GM21737 (cell line): ENCODE measurements around the gene YEATS4.

Experiments used
- ATAC-seq: cut with Tn5 transposase; IDR thresholded peaks from one replicate; pipeline ENCODE4 v1.9.1; 2021; ENCODE audit warnings: mild to moderate bottlenecking, moderate library complexity; ENCODE audit not compliant: unreplicated experiment

The YEATS4 gene

DNA sequence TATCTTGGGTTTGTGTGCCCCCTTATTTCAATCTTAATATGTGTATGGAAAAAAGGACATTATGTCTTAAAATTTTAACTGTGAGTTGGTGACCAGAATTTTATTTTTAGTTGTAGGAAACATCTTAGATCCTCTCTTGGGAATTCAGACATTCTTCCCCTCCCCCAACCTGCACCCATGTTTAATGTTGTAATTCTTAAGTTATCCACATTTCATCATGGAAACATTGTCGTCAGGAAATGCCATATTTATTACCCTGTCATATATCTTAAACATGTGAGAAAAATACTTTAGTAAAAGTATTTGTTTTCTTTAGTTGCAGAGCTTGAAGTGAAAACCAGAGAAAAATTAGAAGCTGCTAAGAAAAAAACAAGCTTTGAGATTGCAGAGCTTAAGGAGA is 30.3 kb downstream of the YEATS4 start:
- ATAC-seq: no peak

DNA sequence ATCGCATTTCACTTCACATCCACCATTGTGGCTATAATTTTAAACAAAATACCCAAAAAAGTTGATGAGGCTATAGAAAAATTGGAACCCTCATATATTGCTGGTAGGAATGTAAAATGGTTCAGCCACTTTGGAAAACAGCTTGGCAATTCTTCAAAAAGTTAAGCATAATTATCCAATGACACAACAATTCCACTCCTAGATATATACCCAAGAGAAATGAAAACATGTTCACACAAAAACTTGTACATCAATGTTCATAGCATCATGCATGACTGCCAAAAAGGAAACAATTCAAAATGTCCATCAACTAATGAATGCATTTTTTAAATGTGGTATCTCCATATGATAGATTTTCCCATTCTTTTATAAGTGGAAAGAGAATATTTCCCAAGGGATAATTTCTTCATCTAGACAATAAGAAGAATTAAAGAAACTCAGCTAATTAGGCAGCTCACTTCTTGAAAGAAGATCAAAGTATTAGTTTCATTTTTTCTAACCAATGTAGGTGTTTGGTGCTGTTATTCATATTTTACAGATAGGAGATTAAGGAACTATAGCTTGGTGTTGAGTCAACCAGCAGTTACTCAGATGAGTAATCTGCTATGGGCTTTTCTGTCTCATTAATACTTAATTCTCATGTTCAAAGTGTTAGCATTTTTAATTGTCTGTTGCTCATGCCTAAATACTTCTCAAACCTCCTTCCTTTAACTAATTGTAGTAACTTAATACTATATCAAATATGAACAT is 32.8 kb downstream of the YEATS4 start:
- ATAC-seq: no peak

DNA sequence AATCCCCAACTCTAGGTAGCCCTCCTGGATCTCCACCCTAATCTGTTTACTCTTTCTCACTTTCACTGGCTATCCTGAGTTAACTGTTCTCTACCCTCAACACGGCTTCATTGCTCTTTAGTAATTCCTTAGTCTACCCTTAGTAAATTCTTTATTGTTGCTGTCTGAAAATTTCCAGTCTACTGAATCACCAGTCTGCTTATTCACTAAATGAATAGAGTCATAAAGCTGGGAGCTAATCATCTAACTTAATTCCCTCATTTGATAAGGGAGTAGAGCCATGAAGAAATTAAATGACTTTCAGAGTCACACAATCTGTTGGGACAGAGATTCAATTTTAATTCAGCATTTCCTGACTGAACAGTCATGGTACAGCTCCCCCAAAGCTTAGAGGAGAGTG is 36.5 kb downstream of the YEATS4 start:
- ATAC-seq: no peak

DNA sequence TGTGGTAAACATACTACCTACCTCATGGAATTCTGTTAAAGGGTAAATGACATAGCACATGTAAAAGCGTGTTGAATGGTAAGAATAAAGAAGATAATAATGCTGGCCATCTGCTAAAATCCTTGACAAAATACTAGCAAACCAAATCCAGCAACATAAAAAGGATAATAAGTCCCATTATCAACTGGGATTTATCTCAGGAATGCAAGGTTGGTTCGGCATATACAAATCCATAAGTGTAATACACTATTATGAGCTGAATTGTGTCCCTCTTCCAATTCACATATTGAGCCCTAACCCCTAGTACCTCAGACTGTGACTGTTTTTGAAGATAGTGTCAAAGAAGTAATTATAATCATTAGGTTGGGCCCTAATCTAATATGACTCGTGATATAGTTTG is 37.4 kb downstream of the YEATS4 start:
- ATAC-seq: no peak

DNA sequence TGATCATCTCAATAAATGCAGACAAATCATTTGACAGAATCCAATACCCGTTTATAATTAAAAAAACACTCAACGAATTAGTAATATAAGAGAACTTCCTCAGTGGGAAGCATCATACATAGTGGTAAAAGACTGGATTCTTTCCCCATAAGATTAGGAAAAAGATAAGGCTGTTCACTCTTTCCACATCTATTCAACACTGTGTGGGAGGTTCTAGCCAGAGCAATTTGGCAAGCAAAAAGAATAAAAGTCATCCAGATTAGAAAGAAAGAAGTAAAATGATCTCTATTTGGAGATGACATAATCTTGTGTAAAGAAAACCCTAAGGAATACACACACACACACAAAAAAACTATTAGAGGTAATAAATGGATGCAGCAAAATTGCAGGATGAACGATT is 38.4 kb downstream of the YEATS4 start:
- no peak for ATAC-seq

DNA sequence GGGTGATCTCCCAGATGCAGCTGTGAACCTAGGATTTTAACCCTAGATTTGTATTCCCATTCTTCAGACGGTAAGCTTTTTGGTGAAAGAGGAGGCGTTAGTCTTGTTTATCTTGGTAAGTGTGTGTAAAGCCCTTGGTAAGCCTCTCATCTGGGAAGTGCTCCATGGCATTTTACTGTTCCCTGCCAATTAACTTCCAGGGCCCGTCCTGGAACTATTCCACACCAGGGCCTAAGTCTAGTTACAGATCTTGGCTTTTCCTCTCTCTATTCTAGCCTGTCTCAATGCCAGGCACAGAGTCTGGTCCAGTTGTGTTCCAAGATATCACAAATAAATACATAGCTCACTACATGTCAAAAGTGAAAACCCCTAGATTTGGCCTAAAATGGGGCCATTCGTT is 42.4 kb downstream of the YEATS4 start:
- no peak for ATAC-seq

DNA sequence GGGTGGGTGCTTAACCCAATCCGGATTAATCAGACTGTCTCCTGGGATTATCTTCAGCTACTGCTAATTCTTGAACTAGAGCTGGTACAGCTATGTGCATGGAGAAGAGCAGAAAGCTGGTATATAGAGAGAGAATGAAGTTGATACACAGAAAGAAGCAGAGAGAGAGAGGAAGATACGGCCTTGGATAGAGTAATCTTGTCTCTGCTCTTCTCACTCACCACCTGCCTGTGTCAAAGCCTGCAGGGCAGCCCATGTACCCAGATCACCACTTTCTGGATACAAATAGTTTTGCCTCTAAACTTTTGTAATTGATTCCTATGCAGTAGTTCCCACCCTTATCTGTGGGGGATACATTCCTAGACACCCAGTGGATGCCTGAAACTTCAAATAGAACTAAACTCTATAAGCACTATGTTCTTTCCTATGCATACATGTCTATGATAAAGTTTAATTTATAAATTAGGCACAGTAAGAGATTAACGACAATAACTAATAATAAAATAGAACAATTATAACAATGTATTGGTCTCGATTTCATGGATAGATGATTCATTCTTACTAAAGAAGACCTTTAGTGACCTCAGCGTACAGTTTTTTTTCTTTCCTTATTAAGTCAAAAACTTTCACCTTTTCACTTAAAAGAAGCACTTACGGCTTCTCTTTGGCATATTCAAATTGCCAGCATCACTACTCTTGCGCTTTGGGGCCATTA is 45.5 kb downstream of the YEATS4 start:
- ATAC-seq: no peak

DNA sequence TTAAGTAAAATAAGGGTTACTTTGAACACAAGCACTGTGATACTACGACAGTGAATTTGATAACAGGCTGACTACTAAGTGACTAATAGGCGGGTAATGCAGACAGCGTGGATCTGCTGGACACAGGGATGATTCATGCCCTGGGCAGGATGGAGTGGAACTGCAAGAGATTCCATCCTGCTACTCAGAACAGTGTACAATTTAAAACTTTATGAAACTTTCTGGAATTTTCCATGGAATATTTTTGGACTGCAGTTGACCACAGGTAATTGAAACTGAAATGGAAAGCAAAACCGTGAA is 46.0 kb downstream of the YEATS4 start:
- ATAC-seq: no peak

DNA sequence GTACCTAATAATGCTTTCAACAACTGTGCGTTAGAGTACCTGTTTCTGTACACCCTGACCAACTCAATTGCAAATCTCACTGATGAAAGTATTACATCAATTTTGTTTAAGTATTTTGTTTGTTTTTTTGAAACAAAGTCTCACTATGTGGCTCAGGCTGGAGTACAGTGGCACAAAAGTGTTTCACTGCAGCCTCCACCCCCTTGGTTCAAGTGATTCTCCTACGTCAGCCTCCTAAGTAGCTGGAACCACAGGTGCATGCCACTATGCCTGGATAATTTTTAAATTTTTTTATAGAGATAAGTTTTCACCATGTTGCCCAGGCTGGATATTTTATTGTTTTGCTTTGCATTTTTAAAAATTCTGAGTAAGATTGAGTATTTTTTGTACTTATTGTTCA is 46.7 kb downstream of the YEATS4 start:
- no peak for ATAC-seq

DNA sequence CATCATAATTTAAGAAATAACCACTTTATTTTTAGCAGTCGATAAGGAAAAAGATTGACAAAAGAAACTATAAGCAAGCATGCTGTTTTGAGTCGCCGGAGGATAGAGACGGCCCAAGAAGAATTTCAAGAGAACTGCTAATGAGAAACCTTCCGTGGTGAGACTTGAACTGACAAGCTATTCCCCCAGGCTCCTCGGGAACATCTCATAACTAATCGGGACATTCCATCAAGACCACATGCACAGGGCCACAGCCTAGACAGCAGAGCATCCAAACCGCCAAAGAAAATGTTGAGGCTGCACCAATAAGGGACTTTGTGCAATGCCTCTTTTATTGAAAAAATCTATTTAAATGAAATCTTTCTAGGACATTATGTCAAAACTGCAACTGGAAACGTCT is 51.0 kb downstream of the YEATS4 start:
- ATAC-seq: no peak

DNA sequence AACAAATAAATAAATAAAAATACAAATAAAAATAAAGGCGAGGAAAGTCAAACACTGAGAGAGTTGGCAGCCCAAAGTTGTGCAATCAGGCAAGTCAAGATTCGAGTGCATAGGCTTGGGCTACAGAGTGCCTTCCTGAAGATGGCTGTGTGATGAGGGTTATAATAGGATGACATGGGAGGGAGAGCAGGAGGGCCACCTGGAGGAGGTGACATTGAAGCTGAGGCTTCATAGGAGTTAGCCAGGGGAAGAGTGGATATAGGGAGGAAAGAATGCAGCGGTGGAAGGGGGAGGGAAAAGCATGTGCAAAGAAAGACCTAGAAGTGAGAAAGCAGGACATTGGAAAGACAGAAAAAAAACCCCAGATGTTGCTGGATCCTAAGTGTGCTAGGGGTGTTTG is 53.1 kb downstream of the YEATS4 start:
- ATAC-seq: no peak

DNA sequence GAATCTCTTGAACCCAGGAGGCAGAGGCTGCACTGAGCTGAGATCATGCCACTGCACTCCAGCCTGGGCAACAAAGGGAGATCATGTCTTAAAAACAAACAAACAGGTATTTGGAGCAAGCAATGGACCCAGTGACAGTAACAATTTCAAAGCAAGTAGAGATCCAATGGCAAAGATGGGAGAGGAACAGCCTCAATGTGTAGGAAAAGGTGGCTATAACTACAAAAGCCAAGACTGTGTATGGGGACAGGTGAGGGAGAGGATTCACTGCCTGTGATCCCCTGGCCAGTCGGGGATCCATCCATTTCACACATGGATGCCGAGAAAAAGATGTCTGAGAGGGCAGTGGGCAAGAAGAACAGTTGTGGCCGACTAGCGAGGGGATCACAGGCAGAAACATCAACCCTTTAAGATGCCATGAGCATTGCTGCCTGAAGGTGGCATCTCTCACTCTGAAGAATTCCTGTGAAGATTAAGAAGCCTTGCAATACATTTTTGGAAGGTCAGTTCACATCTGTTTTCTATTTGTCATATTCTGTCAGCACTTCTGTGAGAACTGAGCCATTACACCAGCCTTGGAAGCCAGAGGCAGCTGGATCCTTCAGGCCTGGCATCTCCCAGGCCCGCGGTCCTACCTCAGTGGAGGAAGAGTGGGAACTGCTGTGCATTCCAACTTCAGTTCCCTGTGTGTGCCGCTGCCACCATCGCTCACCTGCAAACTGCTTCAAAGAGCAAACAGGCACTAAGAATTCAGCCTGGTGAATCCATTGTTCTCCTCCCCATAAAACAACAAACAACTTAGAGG is 56.1 kb downstream of the YEATS4 start:
- no peak for ATAC-seq

DNA sequence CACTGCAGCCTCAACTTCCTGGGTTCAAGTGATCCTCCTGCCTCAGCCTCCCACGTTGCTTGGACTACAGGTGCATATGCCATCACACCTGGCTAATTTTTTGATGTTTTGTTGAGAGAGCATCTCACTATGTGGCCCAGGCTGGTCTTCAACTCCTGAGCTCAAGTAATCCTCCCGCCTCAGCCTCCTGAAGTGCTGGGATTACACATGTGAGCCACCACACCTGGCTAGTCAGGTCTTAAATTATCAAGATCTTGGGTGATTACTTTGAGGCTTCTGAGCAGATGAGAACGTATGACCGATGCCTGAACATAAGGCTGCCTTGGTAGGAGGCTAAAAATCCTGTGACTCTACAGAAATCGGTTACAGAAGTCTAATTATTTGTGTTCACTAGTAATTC is 57.7 kb downstream of the YEATS4 start:
- no peak for ATAC-seq

DNA sequence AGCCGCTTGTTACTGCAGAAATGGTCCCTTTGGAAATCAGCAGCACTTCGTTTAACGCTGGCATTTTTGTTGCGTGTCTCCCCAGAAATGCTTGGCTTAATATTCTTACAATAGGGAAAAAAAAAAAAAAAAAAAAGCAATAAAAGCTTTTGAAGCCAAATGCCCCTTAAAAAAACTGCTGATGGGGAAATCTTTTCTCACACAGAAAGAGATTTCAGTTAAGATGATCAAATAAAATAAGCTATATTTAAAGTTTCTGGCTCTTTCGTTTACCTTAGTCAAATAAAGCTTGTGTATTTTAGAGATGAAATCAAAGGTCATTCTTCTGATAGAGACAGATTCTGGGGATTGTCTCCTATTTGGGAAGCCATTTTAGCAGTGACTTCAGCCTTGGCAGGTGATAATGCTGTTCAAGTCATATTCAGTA is 58.2 kb downstream of the YEATS4 start:
- no peak for ATAC-seq

DNA sequence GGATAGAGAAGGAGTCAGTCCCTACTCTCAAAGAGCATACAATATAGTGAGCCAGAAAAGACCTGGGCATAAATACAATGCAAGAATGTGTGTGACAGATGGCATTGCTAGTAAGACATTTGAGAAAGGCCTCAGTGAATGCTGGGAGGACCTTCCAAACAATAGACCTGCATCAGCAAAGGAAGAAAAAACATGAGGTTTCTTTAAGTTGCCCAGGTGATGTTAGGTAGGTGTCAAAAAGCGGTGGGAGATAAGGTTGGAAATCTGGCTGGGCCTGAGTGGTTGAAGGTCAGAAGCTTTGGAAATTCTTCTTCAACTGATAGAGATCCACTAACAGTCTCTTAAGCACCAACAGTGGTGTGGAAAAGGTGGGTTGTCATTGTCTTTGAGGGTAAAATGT is 60.2 kb downstream of the YEATS4 start:
- no peak for ATAC-seq

DNA sequence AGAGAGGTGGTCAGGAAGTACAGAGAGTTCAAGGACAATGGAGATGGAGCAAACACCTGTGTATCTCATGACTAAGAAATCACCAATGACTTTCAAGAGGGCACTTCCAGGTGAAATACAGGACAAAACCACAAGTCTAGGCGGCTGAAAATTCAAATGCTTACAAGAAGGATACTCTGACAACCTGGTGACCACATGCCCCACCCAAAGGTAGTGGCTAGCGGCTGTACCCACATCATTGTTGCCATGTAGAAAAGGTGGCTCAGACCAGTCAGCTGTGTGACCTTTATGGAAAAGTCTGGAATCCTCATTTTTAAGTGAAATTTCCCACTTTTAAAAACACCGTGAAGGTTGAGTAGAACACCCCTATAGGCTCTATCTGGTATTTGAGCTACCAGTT is 62.0 kb downstream of the YEATS4 start:
- no peak for ATAC-seq

DNA sequence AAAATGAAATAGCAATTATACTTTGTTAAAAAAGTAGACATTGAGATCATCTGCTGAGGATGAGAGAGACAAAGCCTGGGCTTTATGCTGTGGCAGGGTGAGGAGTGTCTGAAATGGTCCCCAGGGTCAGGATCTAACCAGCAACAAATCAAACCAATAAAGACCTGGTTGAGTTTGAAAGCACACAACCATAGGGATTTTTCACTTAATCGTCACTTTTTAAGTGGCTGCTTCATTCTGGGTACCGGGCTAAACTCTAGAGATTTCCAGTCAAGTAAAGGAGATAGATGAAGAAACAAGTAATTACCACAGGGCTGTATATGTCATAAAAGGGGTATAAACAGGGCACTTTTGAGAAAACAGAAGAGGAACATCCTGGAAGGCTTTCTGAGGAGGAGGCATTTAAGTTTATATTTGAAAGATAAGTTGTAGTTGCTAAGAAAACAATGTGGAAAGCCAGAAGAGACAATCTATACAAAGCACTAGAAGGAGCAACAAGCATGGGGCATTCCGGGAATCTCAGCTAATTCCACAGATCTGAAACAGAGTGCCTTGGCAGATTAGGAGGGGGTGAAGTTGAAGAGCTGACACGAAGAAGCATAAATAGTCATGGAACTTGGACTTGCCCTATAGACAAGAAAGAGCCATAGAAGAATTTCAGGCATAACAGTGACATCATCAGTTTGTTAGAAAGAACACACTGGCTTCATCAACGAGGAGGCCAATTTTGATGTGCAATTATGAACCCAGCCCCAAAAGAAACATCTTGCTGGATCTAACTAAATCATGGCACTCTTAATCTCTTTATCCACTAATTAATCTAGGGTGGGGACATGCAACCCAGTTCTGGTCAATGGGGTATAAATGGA is 63.7 kb downstream of the YEATS4 start:
- ATAC-seq: no peak

DNA sequence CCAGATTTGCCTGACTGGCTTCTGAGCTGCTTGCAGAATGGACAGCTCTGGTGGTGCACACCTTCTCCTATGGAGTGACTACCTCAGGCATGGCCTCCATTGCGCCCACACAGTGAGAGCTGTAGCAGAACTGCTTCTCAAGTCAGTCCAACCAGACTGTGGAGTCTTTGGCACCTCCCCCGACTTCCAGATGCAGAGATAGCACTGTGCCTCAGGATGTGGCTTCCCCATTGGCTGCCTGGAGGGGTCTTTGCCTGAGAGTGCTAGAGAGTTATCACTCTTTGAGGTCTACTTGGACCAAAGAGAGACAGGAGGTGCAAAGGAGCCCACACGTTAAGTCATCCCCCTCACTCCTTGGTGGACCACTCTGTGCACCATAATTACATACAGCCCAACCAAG is 65.9 kb downstream of the YEATS4 start:
- ATAC-seq: no peak

DNA sequence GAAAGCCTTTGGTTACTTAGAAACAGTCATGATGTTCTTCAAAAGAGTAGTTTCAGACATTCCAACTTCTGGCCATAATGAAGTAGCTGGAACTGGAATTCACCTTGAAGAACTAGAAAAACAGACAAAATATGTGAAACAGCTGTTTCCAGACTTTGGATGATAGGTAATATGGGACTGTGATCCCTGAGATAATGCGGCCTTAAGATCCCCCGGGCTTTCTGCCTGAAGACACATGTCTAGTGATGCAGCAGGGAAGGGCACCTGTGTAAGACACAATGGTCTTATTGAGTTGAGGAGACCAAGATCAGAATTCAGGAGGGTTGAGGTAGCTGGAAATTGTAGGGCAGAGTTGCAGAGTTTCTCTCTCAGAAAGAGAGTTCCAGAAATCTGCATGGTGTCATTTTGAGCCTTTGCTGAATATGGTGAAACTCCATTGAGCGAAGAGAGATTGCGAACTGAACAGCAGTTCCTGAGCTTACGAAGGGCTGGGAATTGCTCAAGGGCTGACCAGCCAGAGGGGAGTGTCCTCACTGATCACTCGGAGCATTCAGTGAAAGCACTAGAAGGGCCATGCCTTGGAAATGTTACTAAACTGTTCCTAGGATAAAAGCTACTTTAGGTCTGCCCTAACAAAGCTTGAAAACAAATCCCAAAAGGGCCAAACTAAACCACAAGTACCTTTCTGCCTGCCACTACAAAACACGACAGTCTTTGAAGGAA is 69.0 kb downstream of the YEATS4 start:
- no peak for ATAC-seq

DNA sequence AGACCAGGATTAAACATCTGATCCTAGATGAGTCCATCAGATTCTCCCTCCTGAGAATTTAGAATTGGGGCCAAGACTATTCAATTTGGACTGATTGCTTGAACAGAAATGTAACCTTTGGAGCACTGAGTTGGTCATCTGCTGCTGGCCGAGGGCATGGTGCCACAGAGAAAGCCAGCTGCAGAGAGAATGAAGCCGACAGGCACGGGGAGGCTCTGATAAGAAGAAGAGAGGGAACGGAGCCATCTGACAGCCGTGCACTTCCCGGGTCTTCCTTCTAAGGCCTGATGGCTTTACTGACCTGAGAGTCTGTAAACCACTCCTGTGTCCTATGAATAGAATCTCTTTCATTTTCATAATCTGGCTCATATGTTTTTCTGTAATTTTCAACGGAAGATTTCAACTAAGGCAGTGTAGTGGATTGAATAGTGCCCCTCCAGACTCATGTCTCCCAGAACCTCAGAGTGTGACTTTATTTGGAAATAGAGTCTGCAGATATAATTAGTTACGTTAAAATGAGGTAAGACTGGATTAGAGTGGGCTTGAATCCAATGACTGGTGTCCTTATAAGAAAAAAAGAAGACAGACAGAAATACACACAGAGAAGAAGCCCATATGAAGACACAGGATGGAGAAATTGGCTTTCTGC is 71.5 kb downstream of the YEATS4 start:
- ATAC-seq: no peak
